ENCODE data around the gene IQSEC1.

The IQSEC1 gene

GRCh38 chr3:12977117-12977808 is 96.0 kb downstream of the IQSEC1 start:
- Histone ChIP-seq H3K9me3 (ENCODE audit: control insufficient read depth, low read length) (no peaks in the 10 kb centered on the region), H4K91ac (ENCODE audit: low read length) (no peak overlapping the region), H3K23ac (ENCODE audit: low read length in 2 of 2) (no peak overlapping the region), H4K8ac (ENCODE audit: low read length) (no peak overlapping the region), H3K36me3 (ENCODE audit: control insufficient read depth in 1 of 2, insufficient read depth in 2 of 2, low read depth in 1 of 2, low read length in 2 of 2) (peaks cover 0 to 5% of the 10 kb centered on the region in 2 experiments), H2BK15ac (ENCODE audit: low read depth, poor library complexity, severe bottlenecking) (no peak overlapping the region), H3K4me3 (ENCODE audit: insufficient read depth in 1 of 2, low read depth in 1 of 2, low read length in 2 of 2) (no peak overlapping the region), H2BK12ac (ENCODE audit: low read length in 2 of 2) (no peak overlapping the region), H3K79me1 (replicated peaks; ENCODE audit: low read length, poor library complexity, severe bottlenecking) (peaks cover 24% of the 10 kb centered on the region), H3K4me2 (ENCODE audit: low read length, poor library complexity, severe bottlenecking) (no peak overlapping the region), H3K4ac (ENCODE audit: low read depth in 1 of 2, low read length in 2 of 2) (no peak overlapping the region), H2BK5ac (ENCODE audit: low read depth, low read length, poor library complexity, severe bottlenecking) (no peak overlapping the region), H3K14ac (ENCODE audit: low read length in 2 of 2) (no peak overlapping the region), H3K27me3 (ENCODE audit: control insufficient read depth in 1 of 2, insufficient read depth in 1 of 2, low read length in 2 of 2) (peaks cover 14 to 30% of the 10 kb centered on the region in 2 experiments), H3K9ac (ENCODE audit: low read length) (no peak overlapping the region), H2AFZ (ENCODE audit: low read depth, low read length) (no peak overlapping the region), H3K27ac (ENCODE audit: low read length, poor library complexity, severe bottlenecking) (no peak overlapping the region), H2AK5ac (ENCODE audit: low read length, severe bottlenecking) (no peak overlapping the region), H3K4me1 (ENCODE audit: control insufficient read depth, insufficient read depth, low read depth, low read length) (peaks cover 7% of the 10 kb centered on the region), H2BK120ac (ENCODE audit: low read depth, low read length) (no peak overlapping the region), H3K18ac (ENCODE audit: low read depth in 1 of 2, low read length in 2 of 2) (no peak overlapping the region)
- WGBS: 78% methylated on average over 9 of the region's 10 CpGs
- DNase-seq: no peak

- peaks cover 21% of the 10 kb centered on the region for H3K79me1 ChIP-seq (replicated peaks; ENCODE audit: low read length, poor library complexity, severe bottlenecking)
- no peak overlapping the region for H3K4ac ChIP-seq (ENCODE audit: low read depth in 1 of 2, low read length in 2 of 2)
- no peak overlapping the region for H3K14ac ChIP-seq (ENCODE audit: low read length in 2 of 2)
- H3K36me3 ChIP-seq (ENCODE audit: control insufficient read depth in 1 of 2, insufficient read depth in 2 of 2, low read depth in 1 of 2, low read length in 2 of 2): peaks cover 0 to 5% of the 10 kb centered on the region in 2 experiments
- H3K4me2 ChIP-seq (ENCODE audit: low read length, poor library complexity, severe bottlenecking): no peak overlapping the region
- no peak overlapping the region for H2BK12ac ChIP-seq (ENCODE audit: low read length in 2 of 2)
- H3K27ac ChIP-seq (ENCODE audit: low read length, poor library complexity, severe bottlenecking): no peak overlapping the region
- WGBS: 92% methylated on average over 8 of the region's 12 CpGs
- no peak overlapping the region for H4K8ac ChIP-seq (ENCODE audit: low read length)
- H3K18ac ChIP-seq (ENCODE audit: low read depth in 1 of 2, low read length in 2 of 2): no peak overlapping the region
- no peak overlapping the region for H2BK15ac ChIP-seq (ENCODE audit: low read depth, poor library complexity, severe bottlenecking)
- no peaks in the 10 kb centered on the region for H3K9me3 ChIP-seq (ENCODE audit: control insufficient read depth, low read length)
- no peak overlapping the region for H3K9ac ChIP-seq (ENCODE audit: low read length)
- H4K91ac ChIP-seq (ENCODE audit: low read length): no peak overlapping the region
- no peak overlapping the region for H2AK5ac ChIP-seq (ENCODE audit: low read length, severe bottlenecking)
- peaks cover 10 to 29% of the 10 kb centered on the region in 2 experiments for H3K27me3 ChIP-seq (ENCODE audit: control insufficient read depth in 1 of 2, insufficient read depth in 1 of 2, low read length in 2 of 2)
- peaks cover 3% of the 10 kb centered on the region for H3K4me1 ChIP-seq (ENCODE audit: control insufficient read depth, insufficient read depth, low read depth, low read length)
- no peak overlapping the region for H2BK5ac ChIP-seq (ENCODE audit: low read depth, low read length, poor library complexity, severe bottlenecking)
- no peak overlapping the region for H3K23ac ChIP-seq (ENCODE audit: low read length in 2 of 2)
- no peak overlapping the region for H3K4me3 ChIP-seq (ENCODE audit: insufficient read depth in 1 of 2, low read depth in 1 of 2, low read length in 2 of 2)
- H2AFZ ChIP-seq (ENCODE audit: low read depth, low read length): no peak overlapping the region
- DNase-seq: no peak
- no peak overlapping the region for H2BK120ac ChIP-seq (ENCODE audit: low read depth, low read length)
Measured at GRCh38 chr3:12975748-12976522, 97.3 kb downstream of the IQSEC1 start.

GRCh38 chr3:12974819-12975218 is 98.4 kb downstream of the IQSEC1 start:
- H3K27ac ChIP-seq (ENCODE audit: low read length, poor library complexity, severe bottlenecking): no peak overlapping the region
- H3K9ac ChIP-seq (ENCODE audit: low read length): no peak overlapping the region
- no peak overlapping the region for H2BK5ac ChIP-seq (ENCODE audit: low read depth, low read length, poor library complexity, severe bottlenecking)
- peaks cover 0 to 3% of the 10 kb centered on the region in 2 experiments for H3K36me3 ChIP-seq (ENCODE audit: control insufficient read depth in 1 of 2, insufficient read depth in 2 of 2, low read depth in 1 of 2, low read length in 2 of 2)
- no peak overlapping the region for H2BK120ac ChIP-seq (ENCODE audit: low read depth, low read length)
- peaks cover 1% of the 10 kb centered on the region for H3K4me1 ChIP-seq (ENCODE audit: control insufficient read depth, insufficient read depth, low read depth, low read length)
- H3K9me3 ChIP-seq (ENCODE audit: control insufficient read depth, low read length): no peaks in the 10 kb centered on the region
- H2AK5ac ChIP-seq (ENCODE audit: low read length, severe bottlenecking): no peak overlapping the region
- no peak for DNase-seq
- no peak overlapping the region for H3K14ac ChIP-seq (ENCODE audit: low read length in 2 of 2)
- H2AFZ ChIP-seq (ENCODE audit: low read depth, low read length): no peak overlapping the region
- WGBS: 95% methylated on average over 6 of the region's 6 CpGs
- no peak overlapping the region for H4K8ac ChIP-seq (ENCODE audit: low read length)
- no peak overlapping the region for H3K18ac ChIP-seq (ENCODE audit: low read depth in 1 of 2, low read length in 2 of 2)
- H2BK12ac ChIP-seq (ENCODE audit: low read length in 2 of 2): no peak overlapping the region
- peaks cover 10 to 24% of the 10 kb centered on the region in 2 experiments for H3K27me3 ChIP-seq (ENCODE audit: control insufficient read depth in 1 of 2, insufficient read depth in 1 of 2, low read length in 2 of 2)
- no peak overlapping the region for H2BK15ac ChIP-seq (ENCODE audit: low read depth, poor library complexity, severe bottlenecking)
- H3K79me1 ChIP-seq (replicated peaks; ENCODE audit: low read length, poor library complexity, severe bottlenecking): peaks cover 20% of the 10 kb centered on the region
- H3K4me3 ChIP-seq (ENCODE audit: insufficient read depth in 1 of 2, low read depth in 1 of 2, low read length in 2 of 2): no peak overlapping the region
- H3K4ac ChIP-seq (ENCODE audit: low read depth in 1 of 2, low read length in 2 of 2): no peak overlapping the region
- H3K23ac ChIP-seq (ENCODE audit: low read length in 2 of 2): no peak overlapping the region
- H4K91ac ChIP-seq (ENCODE audit: low read length): no peak overlapping the region
- H3K4me2 ChIP-seq (ENCODE audit: low read length, poor library complexity, severe bottlenecking): no peak overlapping the region

- Histone ChIP-seq H3K27me3 (ENCODE audit: control insufficient read depth in 1 of 2, insufficient read depth in 1 of 2, low read length in 2 of 2) (peaks cover 10 to 28% of the 10 kb centered on the region in 2 experiments), H3K4me2 (ENCODE audit: low read length, poor library complexity, severe bottlenecking) (no peak overlapping the region), H3K4ac (ENCODE audit: low read depth in 1 of 2, low read length in 2 of 2) (no peak overlapping the region), H3K79me1 (replicated peaks; ENCODE audit: low read length, poor library complexity, severe bottlenecking) (peaks cover 17% of the 10 kb centered on the region), H3K9me3 (ENCODE audit: control insufficient read depth, low read length) (no peaks in the 10 kb centered on the region), H3K4me1 (ENCODE audit: control insufficient read depth, insufficient read depth, low read depth, low read length) (peaks cover 1% of the 10 kb centered on the region), H2AFZ (ENCODE audit: low read depth, low read length) (no peak overlapping the region), H3K36me3 (ENCODE audit: control insufficient read depth in 1 of 2, insufficient read depth in 2 of 2, low read depth in 1 of 2, low read length in 2 of 2) (no peaks in the 10 kb centered on the region), H3K4me3 (ENCODE audit: insufficient read depth in 1 of 2, low read depth in 1 of 2, low read length in 2 of 2) (no peak overlapping the region), H3K18ac (ENCODE audit: low read depth in 1 of 2, low read length in 2 of 2) (no peak overlapping the region), H2BK120ac (ENCODE audit: low read depth, low read length) (no peak overlapping the region), H3K23ac (ENCODE audit: low read length in 2 of 2) (no peak overlapping the region), H3K9ac (ENCODE audit: low read length) (no peak overlapping the region), H4K91ac (ENCODE audit: low read length) (no peak overlapping the region), H4K8ac (ENCODE audit: low read length) (no peak overlapping the region), H2BK5ac (ENCODE audit: low read depth, low read length, poor library complexity, severe bottlenecking) (no peak overlapping the region), H2AK5ac (ENCODE audit: low read length, severe bottlenecking) (no peak overlapping the region), H2BK15ac (ENCODE audit: low read depth, poor library complexity, severe bottlenecking) (no peak overlapping the region), H3K14ac (ENCODE audit: low read length in 2 of 2) (no peak overlapping the region), H3K27ac (ENCODE audit: low read length, poor library complexity, severe bottlenecking) (no peak overlapping the region), H2BK12ac (ENCODE audit: low read length in 2 of 2) (no peak overlapping the region)
- DNase-seq: no peak
- 72% methylated on average over 6 of the region's 6 CpGs for WGBS
Measured at GRCh38 chr3:12974334-12974733, 98.9 kb downstream of the IQSEC1 start.

All from mesenchymal stem cell (in vitro differentiated cells and primary cell).